Prostate gland (tissue), 2 donors: ENCODE data around the gene SCRT2. TPM values are rescaled to one million over a fixed set of nuclear protein-coding genes. Genes with fewer than 3 reads are reported as not detected.

ENCODE experiments used
- DNase-seq: peaks from one replicate; pipeline ENCODE4 v3.0.0-alpha.2; 2019; ENCODE audit warnings: low spot score
- H3K27ac ChIP-seq, 2 donors: fragments of 200-600 bp; sonication (generic); 2 replicates each; pipeline ENCODE4 v1.5.1; 2017 to 2019
- H3K27me3 ChIP-seq: fragments of 200-600 bp; sonication (generic); replicated peaks from 2 replicates; pipeline ENCODE4 v1.5.1; 2019; ENCODE audit not compliant: insufficient read depth
- H3K36me3 ChIP-seq, 2 donors: fragments of 200-600 bp; sonication (generic); 1 replicate in 1 of 2; 2 replicates in 1 of 2; pipeline versions ENCODE4 v1.5.1 to v1.8.1; 2017 to 2019
- H3K4me1 ChIP-seq: fragments of 200-600 bp; sonication (generic); replicated peaks from 2 replicates; pipeline ENCODE4 v1.5.1; 2019
- H3K4me3 ChIP-seq, 2 donors: fragments of 200-600 bp; sonication (generic); 2 replicates each; pipeline ENCODE4 v1.5.1; 2017 to 2019
- H3K9me3 ChIP-seq: fragments of 200-600 bp; sonication (generic); 2 replicates; pipeline ENCODE4 v1.5.1; 2017
- POLR2A ChIP-seq: fragments of 450-650 bp; IDR thresholded peaks from one replicate; pipeline ENCODE4 v1.6.1; 2016; ENCODE audit warnings: antibody characterized with exemption, mild to moderate bottlenecking
- POLR2AphosphoS5 ChIP-seq: sonication (generic); formaldehyde crosslinking; IDR thresholded peaks from one replicate; pipeline ENCODE4 v1.6.1; 2017; ENCODE audit warnings: antibody characterized with exemption
- WGBS: methylation state at CpG from one replicate; pipeline ENCODE4 v1.1.5; 2018; 5-methylcytosine and 5-hydroxymethylcytosine counted together
- intact Hi-C: fragments of 100-400 bp; cut with DNase I; formaldehyde crosslinking; loops from one replicate; pipeline ENCODE4 v1.14.2; 2022
- total RNA-seq, 2 donors: library from RNA; depleted of rRNA; stranded (reverse); fragments of >200 nt; gene quantifications; one replicate each; pipeline ENCODE4 v1.1.0, GENCODE V29; 2016
- TF ChIP-seq, protein P1 (sequence below), 4 experiments: fragments of 200-600 bp in 2 of 4; fragments of 450-650 bp in 2 of 4; sonication (generic) in 2 of 4; IDR thresholded peaks; 1 replicate in 3 of 4; 2 replicates in 1 of 4; pipeline ENCODE4 v1.5.1; 2016 to 2019; ENCODE audit warnings: antibody characterized with exemption in 4 of 4, mild to moderate bottlenecking in 2 of 4, moderate library complexity in 2 of 4

Gene SCRT2
- total RNA-seq, 2 donors from 2014 or later: 0.17 TPM; not detected in 1

DNA sequence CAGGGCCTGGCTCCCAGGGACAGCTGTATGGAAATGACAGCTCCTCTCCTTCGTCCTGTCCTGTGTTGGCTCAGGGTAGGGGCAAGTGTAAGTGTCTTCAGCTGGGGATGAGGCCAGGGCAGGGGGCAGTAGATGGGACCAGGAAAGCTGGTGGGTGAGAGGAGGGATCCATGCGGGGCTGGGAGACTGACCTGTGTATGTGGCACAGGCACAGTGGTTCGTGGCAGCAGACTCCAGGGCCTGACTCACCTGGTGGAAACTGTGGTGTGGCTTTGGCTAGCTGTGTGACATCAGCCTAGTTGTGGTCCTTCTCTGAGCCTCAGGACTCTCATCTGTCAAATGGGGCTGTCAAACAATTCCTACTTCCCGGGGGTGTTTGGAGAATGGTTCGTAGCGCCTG is 13.7 kb upstream of the SCRT2 start:
- Histone ChIP-seq H3K36me3 (no peaks in the 10 kb centered on the region), H3K9me3 (no peaks in the 10 kb centered on the region), H3K27ac (no peak overlapping the region), H3K4me1 (no peaks in the 10 kb centered on the region), H3K4me3 (no peak overlapping the region), H3K27me3 (no peaks in the 10 kb centered on the region)
- intact Hi-C loops: no loop called here
- no peak for TF ChIP-seq POLR2AphosphoS5
- TF ChIP-seq, protein P1, sequence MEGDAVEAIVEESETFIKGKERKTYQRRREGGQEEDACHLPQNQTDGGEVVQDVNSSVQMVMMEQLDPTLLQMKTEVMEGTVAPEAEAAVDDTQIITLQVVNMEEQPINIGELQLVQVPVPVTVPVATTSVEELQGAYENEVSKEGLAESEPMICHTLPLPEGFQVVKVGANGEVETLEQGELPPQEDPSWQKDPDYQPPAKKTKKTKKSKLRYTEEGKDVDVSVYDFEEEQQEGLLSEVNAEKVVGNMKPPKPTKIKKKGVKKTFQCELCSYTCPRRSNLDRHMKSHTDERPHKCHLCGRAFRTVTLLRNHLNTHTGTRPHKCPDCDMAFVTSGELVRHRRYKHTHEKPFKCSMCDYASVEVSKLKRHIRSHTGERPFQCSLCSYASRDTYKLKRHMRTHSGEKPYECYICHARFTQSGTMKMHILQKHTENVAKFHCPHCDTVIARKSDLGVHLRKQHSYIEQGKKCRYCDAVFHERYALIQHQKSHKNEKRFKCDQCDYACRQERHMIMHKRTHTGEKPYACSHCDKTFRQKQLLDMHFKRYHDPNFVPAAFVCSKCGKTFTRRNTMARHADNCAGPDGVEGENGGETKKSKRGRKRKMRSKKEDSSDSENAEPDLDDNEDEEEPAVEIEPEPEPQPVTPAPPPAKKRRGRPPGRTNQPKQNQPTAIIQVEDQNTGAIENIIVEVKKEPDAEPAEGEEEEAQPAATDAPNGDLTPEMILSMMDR (IDR thresholded peaks at IDR 0.05): no peak
- no peak for TF ChIP-seq POLR2A
- no peak for DNase-seq
- 74% methylated on average over 6 of the region's 6 CpGs for WGBS

DNA sequence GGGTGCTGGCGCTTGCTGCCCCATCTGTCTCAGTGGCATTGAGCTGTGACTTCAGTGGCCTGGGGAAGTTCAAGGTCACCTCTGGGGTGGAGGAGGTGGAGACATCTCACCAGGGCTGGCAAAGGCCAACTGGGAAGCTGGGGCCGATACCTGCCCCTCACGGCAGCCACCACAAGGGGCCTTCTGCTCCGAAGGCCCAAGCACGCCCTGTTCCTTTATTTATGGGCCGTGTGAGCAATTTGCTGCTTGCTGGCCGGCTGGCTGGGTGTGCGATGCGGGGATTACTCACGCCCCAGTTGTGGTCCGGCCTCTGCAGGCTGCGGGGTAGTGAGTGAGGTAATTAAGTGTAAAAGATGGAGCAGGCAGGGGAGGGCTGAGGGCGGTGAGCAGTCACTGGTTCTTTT is 13.2 kb upstream of the SCRT2 start:
- WGBS: 27% methylated on average over 12 of the region's 13 CpGs

DNA sequence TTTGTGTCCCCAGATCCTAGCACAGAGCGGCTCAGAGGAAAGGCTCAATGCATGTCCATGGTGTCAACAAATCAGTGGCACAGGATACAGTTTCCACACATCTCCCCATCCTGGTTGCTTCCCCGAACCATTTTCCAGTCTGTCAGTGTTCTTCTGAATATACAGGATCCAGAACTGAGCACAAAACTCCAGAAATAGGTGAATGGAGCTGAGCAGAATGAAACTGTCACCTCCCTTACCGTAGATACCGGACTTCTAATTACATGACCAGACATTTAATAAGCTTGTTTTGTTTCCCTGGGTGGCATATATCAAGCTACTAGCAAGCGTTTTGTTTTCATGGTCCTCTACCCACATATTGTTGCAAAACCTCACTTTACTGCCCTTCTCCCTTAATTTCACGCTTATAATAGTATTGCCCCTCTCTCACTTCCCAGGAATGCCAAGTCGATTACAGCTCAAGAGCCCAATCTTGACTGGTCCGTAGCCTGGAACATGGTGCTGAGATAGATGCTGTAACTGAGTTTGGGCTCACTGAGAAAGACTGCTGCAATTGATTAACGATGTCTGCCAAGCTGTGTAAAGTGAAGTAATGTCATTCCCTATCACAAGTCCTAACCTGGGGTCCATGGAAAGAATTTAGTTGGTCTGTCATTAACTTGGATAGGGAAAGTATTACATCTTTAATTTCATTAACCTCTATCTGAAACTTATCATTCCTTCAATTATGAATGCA is 12.0 kb upstream of the SCRT2 start:
- TF ChIP-seq, protein P1 (IDR thresholded peaks at IDR 0.05): no peak
- TF ChIP-seq POLR2A (no peak), POLR2AphosphoS5 (no peak)
- 68% methylated on average over 9 of the region's 9 CpGs for WGBS

More for the DNA sequence above, 13.2 kb upstream of the SCRT2 start:
- Histone ChIP-seq H3K9me3 (no peaks in the 10 kb centered on the region), H3K36me3 (no peaks in the 10 kb centered on the region), H3K4me1 (no peaks in the 10 kb centered on the region), H3K4me3 (no peak overlapping the region), H3K27ac (no peak overlapping the region), H3K27me3 (no peaks in the 10 kb centered on the region)
- no peak for DNase-seq
- intact Hi-C loops: no loop called here
- no peak for TF ChIP-seq POLR2AphosphoS5
- TF ChIP-seq, protein P1 (IDR thresholded peaks at IDR 0.05): no peak
- no peak for TF ChIP-seq POLR2A

DNA sequence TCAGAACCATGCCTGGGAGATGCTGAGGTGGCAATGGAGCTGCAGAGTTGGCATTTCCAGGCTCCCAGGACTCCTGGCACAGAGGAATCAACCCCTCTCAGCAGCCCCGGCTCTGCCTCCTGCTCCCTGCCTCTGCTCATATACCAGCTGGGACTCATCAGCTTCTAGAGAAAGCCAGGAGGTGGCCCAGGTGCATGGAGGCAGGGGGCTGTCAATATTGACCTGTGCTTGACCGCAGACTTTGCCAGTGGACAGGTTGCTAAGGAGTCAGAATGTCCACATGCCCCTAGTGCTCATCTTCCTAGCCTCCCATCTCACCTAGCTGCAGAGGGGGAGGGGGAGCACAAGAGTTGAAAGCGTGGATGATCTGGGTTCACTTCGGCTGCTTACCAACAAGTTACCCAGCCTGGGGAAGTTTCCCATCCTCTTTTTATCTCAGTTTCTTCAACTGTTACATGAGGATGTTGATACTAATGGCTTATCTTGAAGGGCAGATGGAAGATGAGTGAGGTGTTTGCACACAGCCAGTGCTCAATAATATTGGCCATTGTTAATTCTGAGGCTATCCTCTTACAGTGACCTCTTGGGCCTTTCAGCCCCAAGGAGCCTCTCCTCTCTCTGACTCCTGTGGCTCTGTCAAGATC is 9.2 kb upstream of the SCRT2 start:
- Histone ChIP-seq H3K27ac (no peak overlapping the region), H3K27me3 (no peaks in the 10 kb centered on the region), H3K4me1 (no peaks in the 10 kb centered on the region), H3K4me3 (no peak overlapping the region), H3K9me3 (no peaks in the 10 kb centered on the region), H3K36me3 (no peaks in the 10 kb centered on the region)
- intact Hi-C loops: no loop called here
- 67% methylated on average over 4 of the region's 4 CpGs for WGBS
- no peak for TF ChIP-seq POLR2A
- no peak for TF ChIP-seq POLR2AphosphoS5
- TF ChIP-seq, protein P1 (IDR thresholded peaks at IDR 0.05): no peak
- no peak for DNase-seq

More for the DNA sequence above, 12.0 kb upstream of the SCRT2 start:
- Histone ChIP-seq H3K4me1 (no peaks in the 10 kb centered on the region), H3K27me3 (no peaks in the 10 kb centered on the region), H3K9me3 (no peaks in the 10 kb centered on the region), H3K36me3 (no peaks in the 10 kb centered on the region), H3K27ac (no peak overlapping the region), H3K4me3 (no peak overlapping the region)
- intact Hi-C loops: no loop called here
- DNase-seq: no peak

DNA sequence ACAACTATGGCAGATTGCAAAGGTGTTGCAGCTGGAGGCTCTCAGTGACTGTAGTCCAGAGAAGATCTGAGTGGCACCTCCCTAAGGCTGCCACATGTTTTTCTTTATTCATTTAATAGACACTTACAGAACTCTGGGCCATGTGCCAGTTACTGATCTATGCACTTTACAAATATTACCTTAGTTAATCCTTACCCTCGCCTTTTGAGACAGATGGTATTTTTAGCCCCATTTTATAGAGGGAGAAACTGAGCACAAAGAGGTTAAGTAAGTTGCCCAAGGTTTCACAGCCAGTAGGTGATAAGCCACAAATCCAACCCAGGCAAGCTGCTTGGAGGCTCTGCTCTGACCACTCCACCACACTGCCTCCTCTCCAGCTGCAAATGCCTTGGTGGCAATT is 6.5 kb upstream of the SCRT2 start:
- Histone ChIP-seq H3K9me3 (no peaks in the 10 kb centered on the region), H3K4me3 (no peak overlapping the region), H3K27ac (no peak overlapping the region), H3K4me1 (no peaks in the 10 kb centered on the region), H3K27me3 (no peaks in the 10 kb centered on the region), H3K36me3 (no peaks in the 10 kb centered on the region)
- no peak for DNase-seq
- 30% methylated on average over 1 of the region's 1 CpG for WGBS
- intact Hi-C loops: no loop called here
- TF ChIP-seq POLR2AphosphoS5: no peak
- TF ChIP-seq, protein P1 (IDR thresholded peaks at IDR 0.05): no peak
- TF ChIP-seq POLR2A: no peak
